GM12874 (cell line): ENCODE data around the gene LRRC10B.

Experiments
- TF ChIP-seq, protein P1 (sequence below): IDR thresholded peaks from 2 replicates; pipeline ENCODE4 v1.5.1; 2011; ENCODE audit warnings: low read depth, mild to moderate bottlenecking, control low read depth, low read length, moderate library complexity; ENCODE audit not compliant: insufficient read depth

LRRC10B gene

DNA sequence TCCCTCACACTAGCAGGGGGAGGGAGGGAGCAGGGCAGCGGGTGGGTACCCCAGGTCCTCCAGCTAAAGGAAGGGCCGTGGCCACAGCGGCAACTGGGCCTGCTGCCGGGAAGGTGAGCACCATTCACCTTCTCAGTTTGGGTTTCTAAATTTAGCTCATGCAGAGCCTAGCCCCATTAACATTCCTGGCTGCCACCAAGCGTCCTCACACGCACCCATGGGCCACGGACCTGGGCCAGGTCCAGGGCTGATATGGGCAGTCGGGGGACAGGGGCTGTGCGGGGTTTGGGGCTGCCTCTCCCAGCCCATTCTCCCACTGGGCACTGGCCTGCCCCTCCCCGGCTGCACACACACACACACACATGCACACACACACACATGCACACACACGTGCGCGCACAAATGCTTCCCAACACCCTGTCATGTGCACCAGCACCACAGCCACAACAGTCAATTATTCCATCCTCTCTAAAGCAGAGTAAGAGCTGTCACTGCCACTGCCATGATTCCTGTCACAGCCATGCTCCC lies 43.6 kb downstream of the LRRC10B start:
- TF ChIP-seq, protein P1, sequence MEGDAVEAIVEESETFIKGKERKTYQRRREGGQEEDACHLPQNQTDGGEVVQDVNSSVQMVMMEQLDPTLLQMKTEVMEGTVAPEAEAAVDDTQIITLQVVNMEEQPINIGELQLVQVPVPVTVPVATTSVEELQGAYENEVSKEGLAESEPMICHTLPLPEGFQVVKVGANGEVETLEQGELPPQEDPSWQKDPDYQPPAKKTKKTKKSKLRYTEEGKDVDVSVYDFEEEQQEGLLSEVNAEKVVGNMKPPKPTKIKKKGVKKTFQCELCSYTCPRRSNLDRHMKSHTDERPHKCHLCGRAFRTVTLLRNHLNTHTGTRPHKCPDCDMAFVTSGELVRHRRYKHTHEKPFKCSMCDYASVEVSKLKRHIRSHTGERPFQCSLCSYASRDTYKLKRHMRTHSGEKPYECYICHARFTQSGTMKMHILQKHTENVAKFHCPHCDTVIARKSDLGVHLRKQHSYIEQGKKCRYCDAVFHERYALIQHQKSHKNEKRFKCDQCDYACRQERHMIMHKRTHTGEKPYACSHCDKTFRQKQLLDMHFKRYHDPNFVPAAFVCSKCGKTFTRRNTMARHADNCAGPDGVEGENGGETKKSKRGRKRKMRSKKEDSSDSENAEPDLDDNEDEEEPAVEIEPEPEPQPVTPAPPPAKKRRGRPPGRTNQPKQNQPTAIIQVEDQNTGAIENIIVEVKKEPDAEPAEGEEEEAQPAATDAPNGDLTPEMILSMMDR: no peak

DNA sequence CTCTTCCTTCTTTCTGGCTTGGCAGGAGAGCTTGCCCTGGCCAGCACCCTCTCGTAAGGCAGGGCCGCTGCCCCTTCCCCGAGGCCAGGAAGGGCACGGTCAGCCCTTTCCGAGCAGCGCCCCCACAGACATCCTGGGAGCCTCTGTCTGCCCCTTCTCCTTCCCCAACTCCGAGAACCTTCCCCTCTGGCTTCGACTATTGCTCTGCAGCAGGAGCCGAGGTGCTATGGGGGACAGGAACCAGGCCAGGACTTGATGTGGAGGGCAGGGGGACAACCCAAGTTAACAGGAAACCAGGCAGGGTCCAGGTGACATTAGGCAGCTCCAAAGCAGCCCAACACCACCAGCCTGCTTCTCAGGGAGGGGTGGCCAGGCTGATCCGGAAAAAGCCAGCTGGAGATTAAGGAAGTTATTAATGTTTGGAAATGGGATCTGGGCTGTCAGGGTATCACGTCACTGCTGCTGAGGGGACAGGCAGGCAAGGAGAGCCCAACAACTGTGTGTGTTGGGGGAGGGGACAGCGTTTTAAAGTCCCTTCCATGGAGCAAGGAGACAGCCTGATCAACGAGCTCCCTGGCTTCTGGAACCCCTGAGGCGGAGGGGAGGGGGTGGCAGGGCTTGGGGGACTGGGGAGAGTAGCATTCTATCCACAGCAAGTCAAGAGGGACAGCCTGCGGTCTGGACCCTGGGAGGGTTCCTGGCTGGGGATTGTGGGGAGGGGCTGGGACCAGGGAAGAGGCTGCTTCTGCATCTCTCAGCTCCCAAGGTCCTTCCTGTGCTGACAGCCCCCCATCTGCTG lies 45.0 kb downstream of the LRRC10B start:
- TF ChIP-seq, protein P1: no peak

DNA sequence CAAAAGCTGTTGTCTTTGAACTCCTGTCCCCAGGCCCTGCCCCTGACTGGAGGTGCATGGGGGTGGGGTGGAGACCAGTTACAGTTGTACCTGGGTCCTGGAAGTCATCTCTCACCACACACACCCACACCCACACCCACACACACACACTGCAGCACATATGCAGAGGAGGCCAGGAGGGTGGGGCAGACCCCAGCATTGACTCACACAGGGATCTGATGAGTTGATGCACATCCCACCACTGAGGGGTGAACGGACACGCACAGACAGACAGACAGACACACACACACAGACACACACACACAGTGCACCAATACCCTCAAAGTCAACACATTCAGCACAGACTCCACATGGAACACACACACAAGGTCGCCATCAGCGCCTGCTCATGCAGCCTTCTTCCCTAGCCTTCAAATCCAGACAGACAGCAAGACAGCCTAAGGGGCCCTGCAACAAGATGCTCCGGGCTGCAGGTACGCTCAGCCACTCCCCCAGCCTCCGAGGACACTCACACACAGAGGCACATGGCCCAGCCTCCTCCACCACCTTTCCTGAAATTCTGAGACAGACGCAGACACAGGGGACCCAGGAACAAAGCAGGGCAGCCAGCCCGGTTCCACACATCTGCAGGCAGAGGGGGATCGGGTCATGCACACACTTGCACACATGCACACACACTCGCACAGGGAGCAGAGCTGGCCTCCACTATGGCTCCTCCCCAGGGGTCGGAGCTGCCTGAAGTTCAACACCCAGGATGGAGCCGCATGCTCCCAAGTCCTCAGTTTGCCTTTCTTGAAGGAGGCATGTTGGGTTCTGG lies 45.8 kb downstream of the LRRC10B start:
- TF ChIP-seq, protein P1: no peak

DNA sequence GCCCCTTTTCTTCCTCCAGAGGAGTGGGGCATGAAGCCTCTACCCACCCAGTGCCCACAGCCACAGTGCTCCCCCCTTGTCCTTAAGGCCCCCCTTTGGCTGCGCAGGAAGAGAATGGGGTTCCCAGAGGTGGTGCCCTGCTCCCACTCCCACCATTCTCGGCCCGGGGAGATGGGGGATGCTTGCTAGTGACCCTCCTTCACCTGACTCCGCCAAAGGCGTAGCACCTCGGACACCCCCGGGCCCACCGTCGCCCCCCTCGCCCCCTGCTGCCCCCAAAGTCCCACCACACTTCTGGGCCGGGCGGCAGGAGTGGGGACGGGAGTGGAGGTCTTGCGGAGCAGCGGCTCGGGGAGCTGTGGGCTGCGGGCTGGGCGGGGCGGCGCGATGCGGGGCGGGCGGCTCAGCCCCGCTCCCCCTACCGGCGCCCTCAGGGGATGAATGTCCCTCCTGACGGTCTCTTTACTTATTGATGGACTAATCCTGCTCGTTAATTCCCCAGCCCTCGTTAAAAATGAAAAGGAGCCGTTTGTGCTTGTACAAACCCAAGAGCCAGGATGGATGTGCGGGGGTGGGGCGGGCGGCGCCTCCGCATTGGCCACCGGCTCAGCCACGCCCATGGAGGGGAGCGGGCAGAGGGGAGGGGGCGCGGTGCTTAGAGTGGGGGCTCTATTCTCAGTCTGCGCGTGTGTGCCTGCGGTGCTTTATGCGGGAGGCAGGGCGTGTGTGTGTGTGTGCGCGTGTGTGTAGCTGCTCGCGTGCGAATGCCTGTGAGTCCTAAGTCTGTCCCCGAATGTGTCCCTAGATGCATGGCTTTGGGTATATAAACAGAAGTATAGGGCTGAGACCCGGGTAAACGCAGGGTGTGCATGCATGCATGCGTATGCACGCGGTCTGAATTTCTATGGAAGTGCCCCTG lies 46.8 kb downstream of the LRRC10B start:
- TF ChIP-seq, protein P1: no peak

DNA sequence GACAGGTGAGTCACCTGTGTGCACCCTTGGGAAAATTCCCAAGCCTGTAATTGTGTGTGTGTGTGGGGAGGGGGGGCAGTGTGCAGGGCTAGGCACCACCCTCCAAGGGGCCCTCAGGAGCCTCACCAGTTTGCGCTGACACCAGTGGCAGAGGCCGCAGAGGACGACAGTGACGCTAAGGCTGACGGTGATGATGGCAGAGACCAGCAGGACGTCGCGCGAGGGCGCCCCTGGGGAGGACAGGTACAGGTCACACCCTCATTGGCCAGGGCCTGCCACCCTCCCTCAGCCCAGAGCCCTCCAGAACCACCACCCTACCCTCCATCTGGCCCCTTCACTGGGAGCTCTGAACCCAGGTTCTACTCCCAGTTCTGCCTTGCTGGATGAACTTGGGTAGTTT lies 47.4 kb downstream of the LRRC10B start:
- TF ChIP-seq, protein P1: no peak

DNA sequence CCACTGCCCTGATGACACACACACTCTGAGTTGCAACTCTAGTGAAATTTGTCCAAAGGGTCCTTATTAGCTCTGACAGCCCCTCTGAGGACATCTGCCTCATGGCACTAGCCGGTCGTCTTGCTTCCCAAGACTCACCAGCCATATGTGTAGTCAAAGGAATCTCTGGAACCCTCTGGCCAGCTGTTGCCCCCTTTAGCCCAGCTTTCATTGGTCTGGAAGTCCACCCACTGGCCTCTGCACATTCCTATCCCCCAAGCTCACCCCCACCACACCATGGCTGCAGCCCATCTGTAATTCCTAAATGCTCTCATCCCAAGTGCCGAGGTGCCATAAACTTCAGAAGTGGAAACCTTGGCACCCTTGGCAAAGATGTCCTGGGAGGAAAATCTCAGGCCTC lies 48.1 kb downstream of the LRRC10B start:
- TF ChIP-seq, protein P1: no peak
